Subcutaneous abdominal adipose tissue (tissue), 5 donors: ENCODE data around the gene OR10V1.
"Not testable (repeated sequence)": the region's sequence is repeated elsewhere in the genome, so short reads cannot be mapped to it uniquely, and the experiment has no call there.

Experiments used
- H3K27ac ChIP-seq: one replicate; pipeline ENCODE4 v1.7.0; 2013; ENCODE audit warnings: low read depth, mild to moderate bottlenecking, inconsistent platforms, low read length, moderate library complexity
- H3K27me3 ChIP-seq, 5 donors: one replicate each; pipeline ENCODE4 v1.7.0; 2013; ENCODE audit warnings: low read length in 5 of 5, inconsistent platforms in 1 of 5; ENCODE audit not compliant: control insufficient read depth in 5 of 5, insufficient read depth in 4 of 5
- H3K36me3 ChIP-seq, 5 donors: one replicate each; pipeline ENCODE4 v1.7.0; 2013; ENCODE audit warnings: low read length in 5 of 5; ENCODE audit not compliant: control insufficient read depth in 5 of 5, insufficient read depth in 5 of 5
- H3K4me1 ChIP-seq, 5 donors: one replicate each; pipeline ENCODE4 v1.7.0; 2013; ENCODE audit warnings: low read length in 5 of 5, mild to moderate bottlenecking in 3 of 5, moderate library complexity in 1 of 5; ENCODE audit not compliant: control insufficient read depth in 5 of 5, insufficient read depth in 5 of 5
- H3K4me3 ChIP-seq, 5 donors: one replicate each; pipeline ENCODE4 v1.7.0; 2013; ENCODE audit warnings: low read length in 5 of 5, low read depth in 1 of 5
- H3K9ac ChIP-seq, 5 donors: one replicate each; pipeline ENCODE4 v1.7.0; 2013; ENCODE audit warnings: low read length in 5 of 5, mild to moderate bottlenecking in 4 of 5, moderate library complexity in 3 of 5
- H3K9me3 ChIP-seq, 5 donors: one replicate each; pipeline ENCODE4 v1.7.0; 2013; ENCODE audit warnings: low read length in 5 of 5; ENCODE audit not compliant: control insufficient read depth in 5 of 5
- donor health status: healthy.
- donor health status: healthy.
- donor health status: healthy.
- donor health status: healthy.
- donor health status: healthy.

The OR10V1 gene

GRCh38 chr11:59691156-59691555 lies 22.5 kb downstream of the OR10V1 start:
- no peaks in the 10 kb centered on the region for H3K27me3 ChIP-seq
- no peaks in the 10 kb centered on the region for H3K4me1 ChIP-seq
- no peak overlapping the region for H3K27ac ChIP-seq
- H3K36me3 ChIP-seq: no peaks in the 10 kb centered on the region
- peaks cover 8 to 14% (median 11%) of the 10 kb centered on the region in 5 donors for H3K9me3 ChIP-seq
- H3K4me3 ChIP-seq: no peak overlapping the region
- H3K9ac ChIP-seq: no peak overlapping the region

DNA sequence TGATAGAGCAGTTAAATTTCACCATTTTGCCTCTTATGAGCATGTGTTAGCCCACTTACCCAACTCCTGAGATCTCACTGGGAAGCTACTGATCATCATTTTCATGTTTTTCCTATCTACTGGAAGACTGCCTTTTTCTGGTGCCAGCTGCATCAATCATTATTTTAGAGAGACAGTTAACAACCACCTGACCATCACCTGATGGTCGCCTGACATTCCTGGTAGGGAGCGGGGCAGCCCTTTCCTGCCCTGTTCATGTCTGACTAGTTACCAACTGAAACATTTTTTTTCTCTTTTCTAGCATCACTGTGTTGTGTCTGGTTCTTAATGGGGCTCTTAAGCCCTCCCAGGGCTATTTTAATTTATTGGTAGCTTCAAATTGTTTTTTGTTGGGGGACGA lies 24.6 kb downstream of the OR10V1 start:
- no peaks in the 10 kb centered on the region for H3K36me3 ChIP-seq
- H3K4me1 ChIP-seq: no peaks in the 10 kb centered on the region
- H3K27ac ChIP-seq: no peak overlapping the region
- H3K27me3 ChIP-seq: no peaks in the 10 kb centered on the region
- H3K9ac ChIP-seq: no peak overlapping the region
- H3K4me3 ChIP-seq: no peak overlapping the region
- H3K9me3 ChIP-seq: peaks cover 9 to 12% (median 11%) of the 10 kb centered on the region in 5 donors

DNA sequence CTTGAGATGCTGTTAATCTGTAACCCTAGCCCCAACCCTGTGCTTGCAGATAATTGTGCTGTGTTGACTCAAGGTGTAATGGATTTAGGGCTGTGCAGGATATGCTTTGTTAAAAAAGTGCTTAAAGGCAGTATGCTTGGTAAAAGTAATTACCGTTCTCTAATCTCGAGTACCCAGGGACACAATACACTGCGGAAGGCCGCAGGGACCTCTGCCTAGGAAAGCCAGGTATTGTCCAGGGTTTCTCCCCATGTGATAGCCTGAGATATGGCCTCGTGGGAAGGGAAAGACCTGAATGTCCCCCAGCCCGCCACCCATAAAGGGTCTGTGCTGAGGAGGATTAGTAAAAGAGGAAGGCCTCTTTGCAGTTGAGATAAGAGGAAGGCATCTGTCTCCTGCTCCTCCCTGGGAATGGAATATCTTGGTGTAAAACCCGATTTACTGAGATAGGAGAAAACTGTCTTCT lies 32.4 kb downstream of the OR10V1 start:
- H3K27me3 ChIP-seq, H3K27ac ChIP-seq, H3K4me1 ChIP-seq, H3K9me3 ChIP-seq, H3K4me3 ChIP-seq, H3K36me3 ChIP-seq, H3K9ac ChIP-seq: not testable (repeated sequence)

GRCh38 chr11:59680287-59681154 lies 33.1 kb downstream of the OR10V1 start:
- Histone ChIP-seq H3K27me3 (no peaks in the 10 kb centered on the region), H3K9me3 (peaks cover 0 to 2% (median 0%) of the 10 kb centered on the region in 5 donors), H3K27ac (no peak overlapping the region), H3K4me3 (no peak overlapping the region), H3K9ac (no peak overlapping the region), H3K4me1 (no peaks in the 10 kb centered on the region), H3K36me3 (no peaks in the 10 kb centered on the region)

DNA sequence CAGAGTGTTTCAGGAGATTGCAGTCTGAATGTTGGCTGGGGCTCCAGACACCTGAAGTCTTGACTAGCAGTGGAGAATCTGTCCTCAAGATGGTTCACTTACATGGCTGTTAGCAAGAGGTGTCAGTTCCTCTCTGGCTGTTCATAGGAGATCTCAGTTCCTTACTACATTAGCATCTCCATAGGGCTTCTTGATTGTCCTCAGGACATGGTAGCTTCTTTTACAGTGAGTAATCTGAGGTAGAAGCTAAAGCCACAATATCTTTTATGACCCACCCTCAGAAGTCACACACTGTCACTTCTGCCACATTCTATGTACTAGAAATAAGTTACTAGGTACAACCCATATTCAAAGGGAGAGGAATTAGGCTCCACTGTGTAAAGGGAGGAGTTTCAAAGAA lies 34.3 kb downstream of the OR10V1 start:
- Histone ChIP-seq H3K27me3 (no peaks in the 10 kb centered on the region), H3K4me1 (peaks cover 0 to under 1% (median 0%) of the 10 kb centered on the region in 5 donors), H3K9ac (no peak overlapping the region), H3K4me3 (no peak overlapping the region), H3K27ac (no peak overlapping the region), H3K9me3 (no peaks in the 10 kb centered on the region), H3K36me3 (no peaks in the 10 kb centered on the region)

GRCh38 chr11:59678813-59679165 lies 34.9 kb downstream of the OR10V1 start:
- Histone ChIP-seq H3K36me3 (no peaks in the 10 kb centered on the region), H3K9me3 (no peaks in the 10 kb centered on the region), H3K27me3 (no peaks in the 10 kb centered on the region), H3K4me3 (no peak overlapping the region), H3K27ac (no peak overlapping the region), H3K9ac (no peak overlapping the region), H3K4me1 (peaks cover 0 to 4% (median 0%) of the 10 kb centered on the region in 5 donors)

- no peaks in the 10 kb centered on the region for H3K36me3 ChIP-seq
- H3K4me3 ChIP-seq: no peak overlapping the region
- H3K9me3 ChIP-seq: no peaks in the 10 kb centered on the region
- no peak overlapping the region for H3K27ac ChIP-seq
- no peak overlapping the region for H3K9ac ChIP-seq
- H3K4me1 ChIP-seq: peaks cover 0 to 4% (median 0%) of the 10 kb centered on the region in 5 donors
- no peaks in the 10 kb centered on the region for H3K27me3 ChIP-seq
These were observed 35.4 kb downstream of the OR10V1 start for GRCh38 chr11:59678118-59678812.

GRCh38 chr11:59676205-59676604 lies 37.4 kb downstream of the OR10V1 start:
- no peak overlapping the region for H3K9ac ChIP-seq
- H3K4me1 ChIP-seq: peaks cover 0 to 4% (median 0%) of the 10 kb centered on the region in 5 donors
- H3K27me3 ChIP-seq: no peaks in the 10 kb centered on the region
- H3K9me3 ChIP-seq: no peaks in the 10 kb centered on the region
- H3K36me3 ChIP-seq: no peaks in the 10 kb centered on the region
- H3K4me3 ChIP-seq: no peak overlapping the region
- H3K27ac ChIP-seq: no peak overlapping the region

GRCh38 chr11:59674291-59674690 lies 39.4 kb downstream of the OR10V1 start:
- H3K9me3 ChIP-seq: no peaks in the 10 kb centered on the region
- no peak overlapping the region for H3K27ac ChIP-seq
- no peak overlapping the region for H3K9ac ChIP-seq
- no peaks in the 10 kb centered on the region for H3K27me3 ChIP-seq
- no peaks in the 10 kb centered on the region for H3K36me3 ChIP-seq
- peaks cover 0 to 15% (median 12%) of the 10 kb centered on the region in 5 donors for H3K4me1 ChIP-seq
- H3K4me3 ChIP-seq: no peak overlapping the region

DNA sequence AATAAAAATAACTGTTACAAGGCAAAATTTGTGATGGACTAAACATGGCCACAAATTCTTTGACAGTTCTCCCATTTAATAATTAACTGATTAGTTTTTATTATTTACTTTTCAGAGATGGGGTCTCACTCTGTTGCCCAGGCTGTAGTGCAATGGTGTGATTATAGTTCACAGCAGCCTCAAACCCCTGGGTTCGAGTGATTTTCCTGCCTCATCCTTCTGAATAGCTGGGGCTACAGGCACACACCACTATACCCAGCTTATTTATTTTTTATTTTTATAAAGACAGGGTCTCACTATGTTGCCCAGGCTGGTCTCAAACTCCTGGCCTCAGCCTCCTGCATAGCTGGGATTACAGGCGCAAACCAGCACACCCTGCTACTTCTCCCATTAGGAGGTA lies 40.4 kb downstream of the OR10V1 start:
- no peak overlapping the region for H3K9ac ChIP-seq
- no peaks in the 10 kb centered on the region for H3K36me3 ChIP-seq

More for the DNA sequence above, 40.4 kb downstream of the OR10V1 start:
- Histone ChIP-seq H3K4me1 (peaks cover 0 to 16% (median 14%) of the 10 kb centered on the region in 5 donors), H3K27ac (no peak overlapping the region), H3K9me3 (no peaks in the 10 kb centered on the region), H3K4me3 (no peak overlapping the region), H3K27me3 (no peaks in the 10 kb centered on the region)
